ENCODE results near the gene INSYN2B. TPM values are rescaled to one million over a fixed set of nuclear protein-coding genes. Genes with fewer than 3 reads are reported as not detected.

INSYN2B gene
- total RNA-seq, 1 donor from 2014 or later: 0.35 TPM

- DNase-seq (ENCODE audit: low read depth, low spot score): no peak
- Mint-ChIP-seq H3K27me3 (ENCODE audit: low read depth) (no peaks in the 10 kb centered on the region), H3K36me3 (ENCODE audit: low read depth) (peaks cover 2% of the 10 kb centered on the region), H3K4me3 (no peak overlapping the region), H3K4me1 (peaks cover 4% of the 10 kb centered on the region), H3K27ac (ENCODE audit: unreplicated experiment) (no peak overlapping the region), H3K9me3 (no peaks in the 10 kb centered on the region)
- no peak for TF ChIP-seq CTCF (conservative IDR thresholded peaks at IDR 0.05)
Observed at GRCh38 chr5:169905017-169905416, 75.3 kb downstream of the INSYN2B start.

GRCh38 chr5:169904508-169904907 lies 75.8 kb downstream of the INSYN2B start:
- no peak for TF ChIP-seq CTCF (conservative IDR thresholded peaks at IDR 0.05)
- Mint-ChIP-seq H3K4me3 (no peak overlapping the region), H3K27ac (ENCODE audit: unreplicated experiment) (no peak overlapping the region), H3K9me3 (no peaks in the 10 kb centered on the region), H3K36me3 (ENCODE audit: low read depth) (peaks cover 2% of the 10 kb centered on the region), H3K27me3 (ENCODE audit: low read depth) (no peaks in the 10 kb centered on the region), H3K4me1 (no peaks in the 10 kb centered on the region)
- DNase-seq (ENCODE audit: low read depth, low spot score): no peak

GRCh38 chr5:169904059-169904458 lies 76.2 kb downstream of the INSYN2B start:
- Mint-ChIP-seq H3K4me3 (no peak overlapping the region), H3K4me1 (no peaks in the 10 kb centered on the region), H3K27me3 (ENCODE audit: low read depth) (no peaks in the 10 kb centered on the region), H3K36me3 (ENCODE audit: low read depth) (peaks cover 2% of the 10 kb centered on the region), H3K9me3 (no peaks in the 10 kb centered on the region), H3K27ac (ENCODE audit: unreplicated experiment) (no peak overlapping the region)
- TF ChIP-seq CTCF (conservative IDR thresholded peaks at IDR 0.05): no peak
- DNase-seq (ENCODE audit: low read depth, low spot score): no peak

GRCh38 chr5:169901896-169902295 lies 78.4 kb downstream of the INSYN2B start:
- TF ChIP-seq CTCF (conservative IDR thresholded peaks at IDR 0.05): no peak
- DNase-seq (ENCODE audit: low read depth, low spot score): no peak

GRCh38 chr5:169897481-169897880 lies 82.8 kb downstream of the INSYN2B start:
- Mint-ChIP-seq H3K9me3 (no peaks in the 10 kb centered on the region), H3K4me1 (no peaks in the 10 kb centered on the region), H3K27me3 (ENCODE audit: low read depth) (no peaks in the 10 kb centered on the region), H3K36me3 (ENCODE audit: low read depth) (peaks cover 2% of the 10 kb centered on the region), H3K4me3 (no peak overlapping the region), H3K27ac (ENCODE audit: unreplicated experiment) (no peak overlapping the region)
- DNase-seq (ENCODE audit: low read depth, low spot score): no peak
- no peak for TF ChIP-seq CTCF (conservative IDR thresholded peaks at IDR 0.05)

More at GRCh38 chr5:169901896-169902295, 78.4 kb downstream of the INSYN2B start:
- Mint-ChIP-seq H3K4me3 (no peak overlapping the region), H3K27ac (ENCODE audit: unreplicated experiment) (no peak overlapping the region), H3K36me3 (ENCODE audit: low read depth) (peaks cover 2% of the 10 kb centered on the region), H3K27me3 (ENCODE audit: low read depth) (no peaks in the 10 kb centered on the region), H3K9me3 (no peaks in the 10 kb centered on the region), H3K4me1 (no peaks in the 10 kb centered on the region)

GRCh38 chr5:169895926-169896325 lies 84.4 kb downstream of the INSYN2B start:
- TF ChIP-seq CTCF (conservative IDR thresholded peaks at IDR 0.05): no peak
- no peaks in the 10 kb centered on the region for H3K36me3 Mint-ChIP-seq (ENCODE audit: low read depth)
- no peaks in the 10 kb centered on the region for H3K4me1 Mint-ChIP-seq
- DNase-seq (ENCODE audit: low read depth, low spot score): no peak
- H3K27me3 Mint-ChIP-seq (ENCODE audit: low read depth): no peaks in the 10 kb centered on the region
- no peak overlapping the region for H3K4me3 Mint-ChIP-seq
- H3K9me3 Mint-ChIP-seq: no peaks in the 10 kb centered on the region
- H3K27ac Mint-ChIP-seq (ENCODE audit: unreplicated experiment): no peak overlapping the region
